ENCODE data around the gene FANK1. TPM values are rescaled to one million over a fixed set of nuclear protein-coding genes. Genes with fewer than 3 reads are reported as not detected.
"Not testable (repeated sequence)": the region's sequence is repeated elsewhere in the genome, so short reads cannot be mapped to it uniquely, and the experiment has no call there.

Gene FANK1, protein sequence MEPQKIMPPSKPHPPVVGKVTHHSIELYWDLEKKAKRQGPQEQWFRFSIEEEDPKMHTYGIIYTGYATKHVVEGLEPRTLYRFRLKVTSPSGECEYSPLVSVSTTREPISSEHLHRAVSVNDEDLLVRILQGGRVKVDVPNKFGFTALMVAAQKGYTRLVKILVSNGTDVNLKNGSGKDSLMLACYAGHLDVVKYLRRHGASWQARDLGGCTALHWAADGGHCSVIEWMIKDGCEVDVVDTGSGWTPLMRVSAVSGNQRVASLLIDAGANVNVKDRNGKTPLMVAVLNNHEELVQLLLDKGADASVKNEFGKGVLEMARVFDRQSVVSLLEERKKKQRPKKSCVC
- total RNA-seq (1 to 10 TPM in 1 of 2 donors, under 1 TPM in 1; 0.60 to 4.5 TPM), total RNA-seq (17.0 to 18.2 reads per million in 2 donors)

- not testable (repeated sequence) for H3K36me3 Mint-ChIP-seq (ENCODE audit: low read depth); H3K9me3 ChIP-seq (ENCODE audit: control insufficient read depth, low read length, poor library complexity, severe bottlenecking); H3K27me3 Mint-ChIP-seq
- H3K27ac Mint-ChIP-seq = peak within 1 kb of the TSS; percentile 4
- H3K4me3 Mint-ChIP-seq = peak within 1 kb of the TSS; percentile 89
- DNase-seq (peak; percentile 41 to 54 (median 53)), ATAC-seq (peak; percentile 85)
- peaks cover 12% of the 10 kb centered on the region for H3K4me1 Mint-ChIP-seq
Observed at GRCh38 chr10:125896088-125896934, at the start of gene FANK1. FANK1 (plus strand) TSS chr10:125896564; CDS start chr10:125896643, 79 bp downstream.

DNA sequence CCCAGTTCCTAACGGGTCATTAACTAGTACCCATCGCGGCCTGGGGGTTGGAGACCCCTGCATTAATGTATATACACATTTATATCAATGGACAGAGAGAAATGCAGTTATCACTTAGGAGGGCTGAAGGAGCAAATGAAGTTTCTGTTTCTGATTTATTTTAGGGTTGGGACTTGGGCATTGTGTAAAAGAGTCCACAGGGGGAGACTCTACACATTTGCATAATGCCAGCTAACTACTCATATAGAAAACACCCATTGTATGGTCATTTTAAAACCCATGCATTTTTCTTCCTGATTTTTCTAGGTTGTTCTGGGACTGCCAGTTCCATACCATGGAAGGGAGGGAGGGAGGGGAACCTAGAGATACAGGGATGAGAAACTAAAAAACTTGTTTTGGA lies 49.5 kb upstream of the FANK1 start:
- H3K4me3 Mint-ChIP-seq = no peak overlapping the region

DNA sequence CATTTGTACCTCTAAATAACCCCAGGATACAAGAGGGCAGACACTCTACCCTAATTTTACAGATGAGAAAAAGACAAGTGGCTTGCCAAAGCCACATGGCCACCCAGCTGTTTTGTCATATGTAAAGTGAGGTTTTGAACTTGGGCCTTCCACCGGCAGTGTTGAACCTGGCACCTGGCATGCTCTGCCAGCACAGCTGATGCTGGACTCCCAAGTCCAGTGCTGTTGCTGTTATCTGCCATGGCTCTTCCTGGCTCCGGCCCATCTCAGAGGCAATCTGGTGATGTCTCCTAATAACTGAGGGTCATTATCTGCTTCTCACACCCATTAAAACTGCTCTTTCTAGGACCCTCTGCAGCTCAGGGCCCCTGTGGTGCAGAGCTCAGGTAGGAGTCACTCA lies 48.0 kb upstream of the FANK1 start:
- no peaks in the 10 kb centered on the region for H3K9me3 ChIP-seq (ENCODE audit: control insufficient read depth, low read length, poor library complexity, severe bottlenecking)
- no peak for DNase-seq
- H3K4me1 Mint-ChIP-seq = peaks cover 4% of the 10 kb centered on the region
- no peak for ATAC-seq
- H3K27me3 Mint-ChIP-seq = no peaks in the 10 kb centered on the region
- H3K4me3 Mint-ChIP-seq = no peak overlapping the region
- peaks cover 6% of the 10 kb centered on the region for H3K36me3 Mint-ChIP-seq (ENCODE audit: low read depth)
- no peak overlapping the region for H3K27ac Mint-ChIP-seq

More for the DNA sequence above, 49.5 kb upstream of the FANK1 start:
- H3K9me3 ChIP-seq (ENCODE audit: control insufficient read depth, low read length, poor library complexity, severe bottlenecking) = no peaks in the 10 kb centered on the region
- DNase-seq (no peak), ATAC-seq (no peak)
- Mint-ChIP-seq H3K27ac (no peak overlapping the region), H3K4me1 (peaks cover 4% of the 10 kb centered on the region), H3K36me3 (ENCODE audit: low read depth) (peaks cover 6% of the 10 kb centered on the region), H3K27me3 (no peaks in the 10 kb centered on the region)

- H3K36me3 Mint-ChIP-seq (ENCODE audit: low read depth) = peaks cover 6% of the 10 kb centered on the region
- H3K4me1 Mint-ChIP-seq = peaks cover 4% of the 10 kb centered on the region
- H3K27ac Mint-ChIP-seq = no peak overlapping the region
- no peaks in the 10 kb centered on the region for H3K27me3 Mint-ChIP-seq
- ATAC-seq (no peak), DNase-seq (no peak)
- no peaks in the 10 kb centered on the region for H3K9me3 ChIP-seq (ENCODE audit: control insufficient read depth, low read length, poor library complexity, severe bottlenecking)
- no peak overlapping the region for H3K4me3 Mint-ChIP-seq
Observed at GRCh38 chr10:125848857-125849256, 47.5 kb upstream of the FANK1 start.

GRCh38 chr10:125849448-125849847 lies 46.9 kb upstream of the FANK1 start:
- DNase-seq (no peak), ATAC-seq (no peak)
- Mint-ChIP-seq H3K27me3 (no peaks in the 10 kb centered on the region), H3K36me3 (ENCODE audit: low read depth) (peaks cover 6% of the 10 kb centered on the region), H3K4me1 (peaks cover 4% of the 10 kb centered on the region), H3K27ac (no peak overlapping the region), H3K4me3 (no peak overlapping the region)
- no peaks in the 10 kb centered on the region for H3K9me3 ChIP-seq (ENCODE audit: control insufficient read depth, low read length, poor library complexity, severe bottlenecking)

- ATAC-seq (no peak), DNase-seq (no peak)
- no peak overlapping the region for H3K27ac Mint-ChIP-seq
- peaks cover 4% of the 10 kb centered on the region for H3K4me1 Mint-ChIP-seq
- H3K4me3 Mint-ChIP-seq = no peak overlapping the region
- no peaks in the 10 kb centered on the region for H3K9me3 ChIP-seq (ENCODE audit: control insufficient read depth, low read length, poor library complexity, severe bottlenecking)
- H3K27me3 Mint-ChIP-seq = no peaks in the 10 kb centered on the region
- H3K36me3 Mint-ChIP-seq (ENCODE audit: low read depth) = peaks cover 6% of the 10 kb centered on the region
Observed at GRCh38 chr10:125850766-125851731, 45.3 kb upstream of the FANK1 start.

DNA sequence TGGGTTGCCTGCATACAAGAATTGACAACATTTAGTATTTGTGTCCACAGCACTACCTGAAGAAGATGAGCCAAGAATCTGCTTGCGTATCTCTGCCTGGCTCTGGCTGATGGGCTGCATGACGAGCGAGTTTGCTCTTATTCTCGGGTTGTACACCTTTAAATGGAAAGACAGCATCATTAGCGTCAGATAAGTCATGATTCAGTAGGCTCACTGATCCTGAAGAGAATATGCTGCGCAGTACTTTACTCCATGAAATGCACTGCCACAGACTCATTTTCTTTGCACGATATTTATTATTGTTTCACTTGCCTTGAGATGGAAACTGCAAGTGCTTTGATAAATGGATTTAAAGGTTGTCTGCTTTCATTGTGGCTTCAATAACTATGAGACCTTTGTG lies 43.9 kb upstream of the FANK1 start:
- no peaks in the 10 kb centered on the region for H3K9me3 ChIP-seq (ENCODE audit: control insufficient read depth, low read length, poor library complexity, severe bottlenecking)
- DNase-seq = no peak
- no peak for ATAC-seq
- peaks cover 4% of the 10 kb centered on the region for H3K36me3 Mint-ChIP-seq (ENCODE audit: low read depth)
- no peak overlapping the region for H3K27ac Mint-ChIP-seq
- peaks cover 2% of the 10 kb centered on the region for H3K4me1 Mint-ChIP-seq
- H3K27me3 Mint-ChIP-seq = no peaks in the 10 kb centered on the region
- no peak overlapping the region for H3K4me3 Mint-ChIP-seq

DNA sequence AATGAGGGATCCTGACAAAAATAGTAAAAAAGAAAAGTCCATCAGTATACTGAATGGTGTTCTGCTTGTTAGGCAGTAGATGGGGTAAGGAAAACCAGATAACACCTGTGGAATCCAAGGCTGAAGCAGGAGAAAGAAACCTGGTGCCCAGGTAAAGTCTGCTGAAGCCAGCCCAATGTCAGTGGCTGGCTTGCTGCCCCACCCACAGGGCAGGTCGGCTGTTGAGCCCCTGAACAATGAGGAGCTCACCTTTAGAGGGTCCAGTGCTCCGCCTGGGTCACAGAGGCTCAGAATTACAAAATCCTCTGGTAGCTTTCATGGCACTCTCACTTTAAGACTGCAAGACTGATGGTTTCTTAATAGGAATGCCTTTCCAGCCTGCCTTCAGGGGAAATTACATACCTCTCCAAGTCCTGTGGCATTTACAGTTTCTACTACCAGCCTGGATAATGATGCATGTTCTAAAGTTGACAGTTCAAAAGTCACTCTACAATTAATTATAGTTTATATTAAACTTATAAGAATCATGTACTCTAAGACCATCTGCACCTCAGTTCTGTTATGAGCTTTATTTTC lies 39.1 kb upstream of the FANK1 start:
- H3K4me3 Mint-ChIP-seq = no peak overlapping the region
- H3K4me1 Mint-ChIP-seq = no peaks in the 10 kb centered on the region
- no peaks in the 10 kb centered on the region for H3K9me3 ChIP-seq (ENCODE audit: control insufficient read depth, low read length, poor library complexity, severe bottlenecking)
- ATAC-seq (no peak), DNase-seq (no peak)
- no peaks in the 10 kb centered on the region for H3K36me3 Mint-ChIP-seq (ENCODE audit: low read depth)
- no peaks in the 10 kb centered on the region for H3K27me3 Mint-ChIP-seq
- H3K27ac Mint-ChIP-seq = no peak overlapping the region

DNA sequence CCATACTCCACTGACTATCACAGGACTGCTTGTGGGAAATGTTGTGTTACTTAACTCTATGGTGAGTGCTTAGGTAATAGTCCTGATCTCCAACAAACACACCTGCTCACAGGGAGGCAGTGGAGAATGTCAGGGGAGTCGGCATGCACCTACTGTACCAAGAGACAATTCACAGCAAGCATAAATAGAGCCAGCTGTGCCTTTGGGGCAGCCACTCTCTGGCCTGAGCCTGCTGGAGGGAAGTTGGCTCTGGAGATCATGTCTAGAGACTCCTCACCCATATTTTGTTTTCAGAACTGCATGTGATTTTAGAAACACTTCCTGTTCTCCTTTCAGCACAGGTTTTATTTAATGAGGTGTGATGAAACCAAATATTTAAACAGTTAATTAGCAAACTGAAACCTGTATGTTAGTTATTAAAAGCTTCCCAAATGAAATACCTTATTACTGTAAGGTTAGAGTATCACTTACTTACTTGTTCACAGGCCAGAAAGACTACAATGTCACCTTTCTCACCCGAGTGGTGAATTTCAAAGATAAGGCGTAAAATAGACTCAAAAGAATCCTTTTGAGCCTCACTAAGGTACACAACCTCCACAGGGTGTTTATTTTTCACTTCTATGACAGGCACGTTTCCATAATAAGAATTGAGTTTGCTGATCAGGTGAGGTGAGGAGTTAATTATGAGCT lies 37.1 kb upstream of the FANK1 start:
- Mint-ChIP-seq H3K4me1 (no peaks in the 10 kb centered on the region), H3K4me3 (no peak overlapping the region), H3K27ac (no peak overlapping the region), H3K36me3 (ENCODE audit: low read depth) (no peaks in the 10 kb centered on the region), H3K27me3 (no peaks in the 10 kb centered on the region)
- DNase-seq (no peak), ATAC-seq (no peak)
- no peaks in the 10 kb centered on the region for H3K9me3 ChIP-seq (ENCODE audit: control insufficient read depth, low read length, poor library complexity, severe bottlenecking)

DNA sequence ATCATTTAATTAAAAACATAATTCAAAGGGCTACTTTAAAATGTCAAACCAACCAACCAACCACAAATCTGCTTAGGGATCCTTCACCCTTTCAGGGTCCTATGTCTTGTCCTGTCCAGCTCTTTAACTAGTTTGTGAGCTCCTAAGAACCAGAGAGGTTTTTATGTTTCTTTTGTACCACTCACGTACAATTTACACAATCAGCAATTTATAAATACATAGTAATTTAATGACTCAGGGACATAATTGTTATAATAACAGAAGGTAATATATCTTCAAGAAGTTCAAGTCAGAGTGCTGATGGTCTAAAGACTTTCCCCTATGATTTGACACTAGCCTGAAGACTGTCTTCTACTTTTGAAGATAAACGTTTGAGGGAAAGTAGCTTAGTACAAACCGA lies 31.2 kb upstream of the FANK1 start:
- no peaks in the 10 kb centered on the region for H3K9me3 ChIP-seq (ENCODE audit: control insufficient read depth, low read length, poor library complexity, severe bottlenecking)
- H3K27ac Mint-ChIP-seq = no peak overlapping the region
- no peaks in the 10 kb centered on the region for H3K36me3 Mint-ChIP-seq (ENCODE audit: low read depth)
- ATAC-seq (no peak), DNase-seq (no peak)
- H3K4me1 Mint-ChIP-seq = peaks cover 4% of the 10 kb centered on the region
- no peak overlapping the region for H3K4me3 Mint-ChIP-seq
- no peaks in the 10 kb centered on the region for H3K27me3 Mint-ChIP-seq

DNA sequence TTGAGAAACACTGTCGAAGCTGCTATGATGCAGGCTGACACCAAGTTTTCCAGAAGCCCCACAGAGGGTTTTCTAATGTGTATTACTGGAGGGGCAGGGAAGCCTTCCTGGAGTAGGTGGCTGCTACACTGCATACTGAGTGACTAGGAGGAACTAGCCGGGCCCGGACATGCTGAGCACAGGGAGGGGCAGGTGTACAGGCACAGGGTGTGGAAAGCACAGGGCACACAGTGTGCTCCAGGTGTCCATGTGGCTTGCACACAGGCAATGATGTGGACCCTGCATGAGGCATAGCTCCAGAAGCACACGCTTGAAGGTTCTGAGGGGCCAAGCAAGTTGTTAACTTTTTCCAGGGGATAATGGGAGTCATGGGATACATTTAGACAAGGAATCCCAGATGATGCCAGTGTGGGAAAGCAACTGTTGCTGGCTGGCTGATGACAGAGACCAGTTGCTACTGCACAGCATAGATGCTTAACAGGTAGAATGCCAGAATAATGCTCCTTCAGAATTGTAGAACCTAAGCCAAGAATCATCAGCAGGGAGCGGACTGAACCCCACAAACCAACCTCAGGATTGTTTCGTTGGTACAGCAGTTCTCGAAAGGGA lies 29.8 kb upstream of the FANK1 start:
- no peaks in the 10 kb centered on the region for H3K36me3 Mint-ChIP-seq (ENCODE audit: low read depth)
- no peaks in the 10 kb centered on the region for H3K9me3 ChIP-seq (ENCODE audit: control insufficient read depth, low read length, poor library complexity, severe bottlenecking)
- DNase-seq = no peak
- H3K27ac Mint-ChIP-seq = no peak overlapping the region
- no peak for ATAC-seq
- H3K27me3 Mint-ChIP-seq = no peaks in the 10 kb centered on the region
- H3K4me3 Mint-ChIP-seq = no peak overlapping the region
- H3K4me1 Mint-ChIP-seq = peaks cover 4% of the 10 kb centered on the region
